SK-N-SH treated with all-trans-retinoic acid at 6 μM for 48 hours (cell line): ENCODE results near the gene MMP17.

Experiments used
- ATAC-seq: fragments of 200-7000 bp; cut with Tn5 transposase; 3 replicates; pipeline ENCODE4 v1.9.1; 2020; ENCODE audit warnings: mild to moderate bottlenecking, moderate library complexity
- ARNTL ChIP-seq: fragments of 450-650 bp; formaldehyde crosslinking; IDR thresholded peaks from 2 replicates; pipeline ENCODE4 v1.5.0; 2020; ENCODE audit warnings: low read depth, mild to moderate bottlenecking, moderate library complexity, borderline replicate concordance
- BACH2 ChIP-seq: fragments of 250-450 bp; sonication (Bioruptor Pico); IDR thresholded peaks from 2 replicates; pipeline ENCODE4 v1.9.0; 2021; ENCODE audit warnings: mild to moderate bottlenecking, borderline replicate concordance
- CSDC2 ChIP-seq: fragments of 250-450 bp; sonication (Bioruptor Pico); IDR thresholded peaks from 2 replicates; pipeline ENCODE4 v1.5.0; 2020; ENCODE audit warnings: mild to moderate bottlenecking, moderate library complexity
- CSRNP3 ChIP-seq: fragments of 250-450 bp; sonication (Bioruptor Pico); IDR thresholded peaks from 2 replicates; pipeline ENCODE4 v1.5.1; 2021; ENCODE audit warnings: mild to moderate bottlenecking, moderate library complexity
- ESRRG ChIP-seq: fragments of 250-450 bp; sonication (Bioruptor Pico); IDR thresholded peaks from 2 replicates; pipeline ENCODE4 v1.6.1; 2021; ENCODE audit warnings: mild to moderate bottlenecking
- GLIS3 ChIP-seq: fragments of 250-450 bp; sonication (Bioruptor Pico); IDR thresholded peaks from 2 replicates; pipeline ENCODE4 v1.5.0; 2020; ENCODE audit warnings: mild to moderate bottlenecking, moderate library complexity
- ISL1 ChIP-seq: fragments of 250-450 bp; sonication (Bioruptor Pico); IDR thresholded peaks from 2 replicates; pipeline ENCODE4 v2.1.2; 2022; ENCODE audit warnings: mild to moderate bottlenecking, moderate library complexity
- OSR1 ChIP-seq: fragments of 250-450 bp; sonication (Bioruptor Pico); IDR thresholded peaks from 2 replicates; pipeline ENCODE4 v1.8.0; 2022; ENCODE audit warnings: moderate library complexity, mild to moderate bottlenecking, inconsistent platforms
- PATZ1 ChIP-seq: fragments of 250-450 bp; sonication (Bioruptor Pico); IDR thresholded peaks from 2 replicates; pipeline ENCODE4 v1.8.0; 2020; ENCODE audit warnings: mild to moderate bottlenecking, moderate library complexity, borderline replicate concordance
- PPARA ChIP-seq: fragments of 250-450 bp; sonication (Bioruptor Pico); IDR thresholded peaks from 2 replicates; pipeline ENCODE4 v1.5.0; 2020; ENCODE audit warnings: mild to moderate bottlenecking, borderline replicate concordance
- RARB ChIP-seq: fragments of 250-450 bp; sonication (Bioruptor Pico); IDR thresholded peaks from 2 replicates; pipeline ENCODE4 v1.8.0; 2021; ENCODE audit warnings: mild to moderate bottlenecking, moderate library complexity
- SNAI2 ChIP-seq: fragments of 250-450 bp; sonication (Bioruptor Pico); IDR thresholded peaks from 2 replicates; pipeline ENCODE4 v1.5.0; 2020; ENCODE audit warnings: mild to moderate bottlenecking, moderate library complexity
- TCF4 ChIP-seq: fragments of 250-450 bp; sonication (Bioruptor Pico); IDR thresholded peaks from 2 replicates; pipeline ENCODE4 v1.8.0; 2021; ENCODE audit warnings: mild to moderate bottlenecking, moderate library complexity, borderline replicate concordance
- TOX ChIP-seq: fragments of 250-450 bp; sonication (Bioruptor Pico); IDR thresholded peaks from 2 replicates; pipeline ENCODE4 v1.8.0; 2021; ENCODE audit warnings: mild to moderate bottlenecking, moderate library complexity, borderline replicate concordance
- ZC3H10 ChIP-seq: fragments of 250-450 bp; sonication (Bioruptor Pico); IDR thresholded peaks from 2 replicates; pipeline ENCODE4 v1.5.1; 2021; ENCODE audit warnings: mild to moderate bottlenecking, moderate library complexity
- ZFP3 ChIP-seq: fragments of 250-450 bp; sonication (Bioruptor Pico); IDR thresholded peaks from 2 replicates; pipeline ENCODE4 v1.5.0; 2020; ENCODE audit warnings: mild to moderate bottlenecking, moderate library complexity
- ZFP30 ChIP-seq: fragments of 450-650 bp; formaldehyde crosslinking; IDR thresholded peaks from 2 replicates; pipeline ENCODE4 v1.5.0; 2022; ENCODE audit warnings: mild to moderate bottlenecking, moderate library complexity
- ZNF565 ChIP-seq: fragments of 450-650 bp; formaldehyde crosslinking; conservative IDR thresholded peaks from 2 replicates; pipeline ENCODE4 v1.5.0; 2020; ENCODE audit warnings: low read depth, mild to moderate bottlenecking, moderate library complexity
- ZNF70 ChIP-seq: fragments of 450-650 bp; formaldehyde crosslinking; IDR thresholded peaks from 2 replicates; pipeline ENCODE4 v1.5.0; 2020; ENCODE audit warnings: mild to moderate bottlenecking, moderate library complexity
- ZNF8 ChIP-seq: fragments of 450-650 bp; formaldehyde crosslinking; IDR thresholded peaks from 2 replicates; pipeline ENCODE4 v1.5.0; 2020; ENCODE audit warnings: mild to moderate bottlenecking, moderate library complexity
- TF ChIP-seq, protein P1 (sequence below): fragments of 250-450 bp; sonication (Bioruptor Pico); IDR thresholded peaks from 2 replicates; pipeline ENCODE4 v1.5.0; 2020; ENCODE audit warnings: mild to moderate bottlenecking, moderate library complexity
- TF ChIP-seq, protein P2 (sequence below): fragments of 250-450 bp; sonication (Bioruptor Pico); IDR thresholded peaks from 2 replicates; pipeline ENCODE4 v1.5.1; 2020; ENCODE audit warnings: low read depth, mild to moderate bottlenecking, moderate library complexity
- TF ChIP-seq, protein P3 (sequence below): fragments of 250-450 bp; sonication (Bioruptor Pico); IDR thresholded peaks from 2 replicates; pipeline ENCODE4 v1.8.0; 2021; ENCODE audit warnings: low read depth, mild to moderate bottlenecking, moderate library complexity, borderline replicate concordance

Gene MMP17

DNA sequence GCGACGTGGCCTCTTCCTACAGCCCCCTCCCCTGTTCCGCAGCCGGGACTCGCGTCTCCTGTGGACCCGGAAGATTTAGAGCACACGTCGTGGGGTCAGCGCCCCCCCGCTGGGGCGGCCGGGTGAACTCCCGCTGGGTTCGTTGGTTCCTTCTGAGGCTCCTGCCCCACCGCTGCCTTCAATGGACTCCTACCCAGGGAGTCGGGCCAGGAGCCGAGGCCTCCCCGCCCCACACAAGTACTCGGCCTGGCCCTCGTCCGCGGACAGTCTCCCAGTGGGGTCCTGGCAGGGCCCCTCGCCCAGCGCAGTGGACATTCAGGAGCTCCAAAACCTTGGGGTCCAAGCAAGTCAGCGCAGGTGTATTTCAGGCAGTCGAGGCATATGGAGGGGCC, 1.2 kb downstream of the MMP17 start:
- peak; percentile 6; the same call in 2 of the 3 replicates for ATAC-seq
- no peak for TF ChIP-seq ESRRG (CRISPR knock-in tag)
- TF ChIP-seq GLIS3 (CRISPR knock-in tag), result no peak
- no peak for TF ChIP-seq RARB
- no peak for TF ChIP-seq TOX (CRISPR knock-in tag)
- no peak for TF ChIP-seq BACH2 (CRISPR knock-in tag)
- TF ChIP-seq ISL1 (CRISPR knock-in tag), result no peak
- TF ChIP-seq ZNF8 (CRISPR knock-in tag), result no peak
- no peak for TF ChIP-seq ZC3H10
- TF ChIP-seq OSR1, result no peak
- TF ChIP-seq SNAI2, result no peak
- TF ChIP-seq PATZ1 (CRISPR knock-in tag), result no peak
- TF ChIP-seq, protein P1, sequence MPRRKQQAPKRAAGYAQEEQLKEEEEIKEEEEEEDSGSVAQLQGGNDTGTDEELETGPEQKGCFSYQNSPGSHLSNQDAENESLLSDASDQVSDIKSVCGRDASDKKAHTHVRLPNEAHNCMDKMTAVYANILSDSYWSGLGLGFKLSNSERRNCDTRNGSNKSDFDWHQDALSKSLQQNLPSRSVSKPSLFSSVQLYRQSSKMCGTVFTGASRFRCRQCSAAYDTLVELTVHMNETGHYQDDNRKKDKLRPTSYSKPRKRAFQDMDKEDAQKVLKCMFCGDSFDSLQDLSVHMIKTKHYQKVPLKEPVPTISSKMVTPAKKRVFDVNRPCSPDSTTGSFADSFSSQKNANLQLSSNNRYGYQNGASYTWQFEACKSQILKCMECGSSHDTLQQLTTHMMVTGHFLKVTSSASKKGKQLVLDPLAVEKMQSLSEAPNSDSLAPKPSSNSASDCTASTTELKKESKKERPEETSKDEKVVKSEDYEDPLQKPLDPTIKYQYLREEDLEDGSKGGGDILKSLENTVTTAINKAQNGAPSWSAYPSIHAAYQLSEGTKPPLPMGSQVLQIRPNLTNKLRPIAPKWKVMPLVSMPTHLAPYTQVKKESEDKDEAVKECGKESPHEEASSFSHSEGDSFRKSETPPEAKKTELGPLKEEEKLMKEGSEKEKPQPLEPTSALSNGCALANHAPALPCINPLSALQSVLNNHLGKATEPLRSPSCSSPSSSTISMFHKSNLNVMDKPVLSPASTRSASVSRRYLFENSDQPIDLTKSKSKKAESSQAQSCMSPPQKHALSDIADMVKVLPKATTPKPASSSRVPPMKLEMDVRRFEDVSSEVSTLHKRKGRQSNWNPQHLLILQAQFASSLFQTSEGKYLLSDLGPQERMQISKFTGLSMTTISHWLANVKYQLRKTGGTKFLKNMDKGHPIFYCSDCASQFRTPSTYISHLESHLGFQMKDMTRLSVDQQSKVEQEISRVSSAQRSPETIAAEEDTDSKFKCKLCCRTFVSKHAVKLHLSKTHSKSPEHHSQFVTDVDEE (CRISPR knock-in tag), result no peak
- TF ChIP-seq ARNTL (CRISPR knock-in tag), result no peak
- TF ChIP-seq, protein P2, sequence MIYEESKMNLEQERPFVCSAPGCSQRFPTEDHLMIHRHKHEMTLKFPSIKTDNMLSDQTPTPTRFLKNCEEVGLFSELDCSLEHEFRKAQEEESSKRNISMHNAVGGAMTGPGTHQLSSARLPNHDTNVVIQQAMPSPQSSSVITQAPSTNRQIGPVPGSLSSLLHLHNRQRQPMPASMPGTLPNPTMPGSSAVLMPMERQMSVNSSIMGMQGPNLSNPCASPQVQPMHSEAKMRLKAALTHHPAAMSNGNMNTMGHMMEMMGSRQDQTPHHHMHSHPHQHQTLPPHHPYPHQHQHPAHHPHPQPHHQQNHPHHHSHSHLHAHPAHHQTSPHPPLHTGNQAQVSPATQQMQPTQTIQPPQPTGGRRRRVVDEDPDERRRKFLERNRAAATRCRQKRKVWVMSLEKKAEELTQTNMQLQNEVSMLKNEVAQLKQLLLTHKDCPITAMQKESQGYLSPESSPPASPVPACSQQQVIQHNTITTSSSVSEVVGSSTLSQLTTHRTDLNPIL (CRISPR knock-in tag), result no peak
- TF ChIP-seq CSDC2 (CRISPR knock-in tag), result no peak
- TF ChIP-seq, protein P3, sequence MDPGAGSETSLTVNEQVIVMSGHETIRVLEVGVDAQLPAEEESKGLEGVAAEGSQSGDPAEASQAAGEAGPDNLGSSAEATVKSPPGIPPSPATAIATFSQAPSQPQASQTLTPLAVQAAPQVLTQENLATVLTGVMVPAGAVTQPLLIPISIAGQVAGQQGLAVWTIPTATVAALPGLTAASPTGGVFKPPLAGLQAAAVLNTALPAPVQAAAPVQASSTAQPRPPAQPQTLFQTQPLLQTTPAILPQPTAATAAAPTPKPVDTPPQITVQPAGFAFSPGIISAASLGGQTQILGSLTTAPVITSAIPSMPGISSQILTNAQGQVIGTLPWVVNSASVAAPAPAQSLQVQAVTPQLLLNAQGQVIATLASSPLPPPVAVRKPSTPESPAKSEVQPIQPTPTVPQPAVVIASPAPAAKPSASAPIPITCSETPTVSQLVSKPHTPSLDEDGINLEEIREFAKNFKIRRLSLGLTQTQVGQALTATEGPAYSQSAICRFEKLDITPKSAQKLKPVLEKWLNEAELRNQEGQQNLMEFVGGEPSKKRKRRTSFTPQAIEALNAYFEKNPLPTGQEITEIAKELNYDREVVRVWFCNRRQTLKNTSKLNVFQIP (CRISPR knock-in tag), result no peak
- no peak for TF ChIP-seq ZNF70 (CRISPR knock-in tag)
- TF ChIP-seq ZFP3 (CRISPR knock-in tag), result no peak
- no peak for TF ChIP-seq TCF4
- TF ChIP-seq ZNF565 (CRISPR knock-in tag), result no peak

GRCh38 chr12:131829791-131830334, 1.7 kb downstream of the MMP17 start:
- ATAC-seq, result peak; percentile 6
- TF ChIP-seq BACH2 (CRISPR knock-in tag), result no peak

GRCh38 chr12:131830335-131830913, 2.2 kb downstream of the MMP17 start:
- peak; percentile 86 for ATAC-seq
- no peak for TF ChIP-seq PPARA (CRISPR knock-in tag)
- TF ChIP-seq ARNTL (CRISPR knock-in tag), result no peak
- no peak for TF ChIP-seq SNAI2
- no peak for TF ChIP-seq CSRNP3 (CRISPR knock-in tag)
- TF ChIP-seq PATZ1 (CRISPR knock-in tag), result no peak
- TF ChIP-seq CSDC2 (CRISPR knock-in tag), result no peak
- TF ChIP-seq OSR1, result no peak
- TF ChIP-seq ZNF565 (CRISPR knock-in tag), result no peak
- no peak for TF ChIP-seq RARB
- TF ChIP-seq GLIS3 (CRISPR knock-in tag), result no peak
- no peak for TF ChIP-seq ZFP30 (CRISPR knock-in tag)
- no peak for TF ChIP-seq ZNF70 (CRISPR knock-in tag)
- TF ChIP-seq TCF4, result no peak
- TF ChIP-seq, protein P3 (CRISPR knock-in tag), result no peak
- TF ChIP-seq ZC3H10, result no peak
